Left forelimb (tissue), 1 donor: ENCODE results near the gene TDRD3.

ENCODE experiments used
- DNase-seq: peaks from one replicate; pipeline ENCODE4 v3.0.0-alpha.2; 2018; ENCODE audit warnings: low spot score

The TDRD3 gene

GRCh38 chr13:60577761-60578160 is 180.7 kb downstream of the TDRD3 start:
- DNase-seq, result no peak

DNA sequence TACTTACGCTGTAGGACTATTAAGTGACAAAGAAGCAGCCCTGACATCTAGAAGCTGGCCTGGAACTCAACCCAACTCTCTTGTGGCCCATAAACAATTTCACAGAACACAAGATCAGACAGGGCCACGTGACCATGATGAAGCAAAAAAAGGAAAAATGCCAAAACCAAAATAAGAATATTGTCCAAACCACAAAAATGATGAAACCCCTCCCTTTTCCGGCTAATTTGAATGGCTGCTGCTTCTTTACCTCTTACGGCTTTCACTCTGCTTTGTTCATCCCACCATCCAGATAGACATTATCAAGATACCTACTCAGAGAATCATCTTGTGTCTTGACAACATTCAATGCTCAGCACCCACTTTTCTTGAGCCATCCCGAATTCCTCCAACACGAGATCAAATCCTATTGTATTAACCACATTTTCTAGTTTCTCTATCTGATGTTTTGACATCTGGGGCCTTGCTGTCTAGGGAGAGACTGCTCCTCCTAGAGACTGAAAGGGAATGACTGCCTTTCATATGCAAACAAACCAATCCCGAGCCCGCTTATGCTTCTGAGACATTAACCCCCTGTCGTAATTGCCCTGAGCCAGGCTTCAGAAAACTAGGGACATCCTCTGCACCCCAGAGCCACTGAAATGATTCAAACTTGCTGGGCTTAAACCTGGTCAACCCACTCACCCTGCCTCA is 186.3 kb downstream of the TDRD3 start:
- DNase-seq, result no peak

- DNase-seq, result no peak
These were observed 187.1 kb downstream of the TDRD3 start for GRCh38 chr13:60583911-60584753.

DNA sequence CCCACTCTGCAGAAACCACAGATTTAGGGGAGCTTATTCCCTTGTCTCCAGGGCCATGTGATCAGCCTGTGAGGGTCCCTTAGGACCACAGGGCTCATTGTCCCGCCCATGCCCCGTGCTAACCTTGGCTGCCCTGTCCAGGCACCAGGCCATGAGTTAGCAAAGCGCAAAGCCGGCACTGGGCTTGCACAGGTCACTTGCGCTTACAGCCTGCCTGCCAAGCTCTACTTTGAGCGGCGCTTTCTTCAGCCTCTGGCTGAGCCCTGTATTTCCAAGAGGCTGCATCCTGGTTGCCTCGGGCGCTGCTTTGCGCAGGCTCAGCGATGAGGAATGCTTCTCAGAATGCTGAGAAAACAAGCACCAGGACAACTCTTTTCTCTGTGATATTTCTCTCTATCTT is 188.0 kb downstream of the TDRD3 start:
- no peak for DNase-seq

DNA sequence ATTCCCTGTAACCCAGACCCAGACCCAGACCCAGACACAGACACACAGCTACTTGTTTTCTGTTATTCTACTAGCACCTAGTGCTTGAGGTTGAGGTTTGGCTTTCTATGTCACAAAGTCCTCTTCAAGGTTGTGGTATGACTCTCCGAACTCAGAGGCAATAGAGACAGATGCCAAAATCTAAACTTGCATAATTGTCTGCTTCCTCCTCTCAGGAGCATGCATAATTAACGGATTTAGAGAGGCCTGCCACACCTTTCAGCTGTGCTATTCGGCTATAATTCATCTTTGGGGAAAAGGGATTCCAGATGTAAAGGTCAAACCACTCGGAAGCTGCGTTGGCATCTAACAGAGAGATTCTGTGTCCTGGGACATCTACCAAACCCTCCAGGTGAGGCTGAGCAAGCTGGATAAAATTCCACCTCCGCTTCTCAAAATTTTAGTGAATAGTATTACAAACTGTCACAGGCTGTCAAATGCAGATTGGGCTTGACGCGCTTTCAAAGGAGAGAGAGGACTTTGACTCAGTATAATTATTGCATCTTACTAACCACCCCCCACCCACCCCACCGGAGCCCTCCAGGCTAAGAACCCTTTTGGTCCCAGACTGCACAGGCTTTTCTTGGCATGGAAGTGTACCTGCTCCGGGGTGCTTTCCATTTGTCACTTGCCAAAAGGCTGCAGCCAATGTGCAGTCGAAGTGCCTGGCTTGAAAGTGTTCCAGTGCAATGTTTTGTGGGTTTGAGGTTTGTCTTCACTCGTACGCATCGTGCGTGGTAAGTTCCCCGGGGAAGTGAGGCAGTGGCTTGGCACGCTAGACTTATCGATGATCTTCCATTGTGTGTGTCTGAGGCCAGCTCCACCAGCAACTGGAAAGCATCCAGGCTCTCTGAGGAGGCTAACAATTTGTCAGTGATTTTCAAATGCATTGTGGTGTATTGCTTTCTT is 194.1 kb downstream of the TDRD3 start:
- DNase-seq, result no peak

GRCh38 chr13:60603049-60603448 is 206.0 kb downstream of the TDRD3 start:
- DNase-seq, result no peak

DNA sequence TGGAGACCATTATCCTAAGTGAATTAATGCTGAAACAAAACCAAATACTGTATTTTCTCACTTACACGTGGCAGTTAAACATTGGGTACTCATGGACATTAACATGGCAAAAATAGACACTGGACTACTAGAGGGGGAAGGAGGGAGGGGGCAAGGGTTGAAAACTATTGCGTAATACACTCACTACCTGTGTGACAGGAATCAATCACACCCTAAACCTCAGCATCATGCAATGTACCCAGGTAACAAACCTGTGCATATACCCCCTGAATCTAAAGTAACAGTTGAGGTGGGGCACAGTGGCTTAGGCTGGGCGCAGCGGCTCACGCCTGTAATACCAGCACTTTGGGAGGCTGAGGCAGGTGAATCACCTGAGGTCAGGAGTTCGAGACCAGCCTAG is 207.0 kb downstream of the TDRD3 start:
- DNase-seq, result no peak

DNA sequence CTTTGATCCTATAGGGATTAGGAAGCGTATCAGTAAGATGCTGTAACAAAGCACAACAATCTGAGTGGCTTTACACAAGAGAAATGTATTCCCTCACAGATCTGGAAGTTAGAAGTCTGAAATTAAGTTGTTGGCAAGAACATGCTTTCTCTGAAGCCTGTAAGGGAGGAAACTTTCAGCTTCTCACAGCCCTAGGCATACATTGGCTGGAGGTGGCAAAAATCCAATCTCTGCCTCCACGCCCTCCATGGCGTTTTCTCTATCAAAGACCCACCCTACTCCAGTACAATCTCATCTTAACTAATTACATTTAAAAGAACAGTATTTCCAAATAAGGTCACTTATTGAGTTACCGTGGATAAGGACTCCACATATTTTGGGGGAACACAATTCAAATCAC is 211.9 kb downstream of the TDRD3 start:
- DNase-seq, result no peak

DNA sequence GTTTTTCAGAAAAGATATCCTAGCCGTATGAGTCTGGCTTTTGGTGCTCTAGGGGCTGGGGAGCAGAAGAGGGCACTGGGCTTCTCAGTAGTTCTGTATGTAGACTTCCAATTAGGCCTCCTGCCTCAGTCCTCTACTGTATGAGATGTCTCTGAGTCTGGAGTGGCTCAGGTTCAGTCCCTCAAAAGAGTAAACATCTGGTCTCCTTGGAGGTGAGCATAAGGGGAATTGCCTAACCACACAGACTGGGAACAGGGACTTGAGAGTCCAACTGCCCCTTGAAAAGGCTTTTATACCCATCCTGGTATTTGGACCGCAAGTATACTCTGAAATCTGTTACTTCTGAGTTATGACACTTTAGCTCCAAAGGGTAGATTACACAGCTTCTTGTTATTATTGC is 214.5 kb downstream of the TDRD3 start:
- no peak for DNase-seq

- no peak for DNase-seq
These were observed 215.6 kb downstream of the TDRD3 start for GRCh38 chr13:60612593-60612992.

GRCh38 chr13:60613080-60613479 is 216.1 kb downstream of the TDRD3 start:
- no peak for DNase-seq

DNA sequence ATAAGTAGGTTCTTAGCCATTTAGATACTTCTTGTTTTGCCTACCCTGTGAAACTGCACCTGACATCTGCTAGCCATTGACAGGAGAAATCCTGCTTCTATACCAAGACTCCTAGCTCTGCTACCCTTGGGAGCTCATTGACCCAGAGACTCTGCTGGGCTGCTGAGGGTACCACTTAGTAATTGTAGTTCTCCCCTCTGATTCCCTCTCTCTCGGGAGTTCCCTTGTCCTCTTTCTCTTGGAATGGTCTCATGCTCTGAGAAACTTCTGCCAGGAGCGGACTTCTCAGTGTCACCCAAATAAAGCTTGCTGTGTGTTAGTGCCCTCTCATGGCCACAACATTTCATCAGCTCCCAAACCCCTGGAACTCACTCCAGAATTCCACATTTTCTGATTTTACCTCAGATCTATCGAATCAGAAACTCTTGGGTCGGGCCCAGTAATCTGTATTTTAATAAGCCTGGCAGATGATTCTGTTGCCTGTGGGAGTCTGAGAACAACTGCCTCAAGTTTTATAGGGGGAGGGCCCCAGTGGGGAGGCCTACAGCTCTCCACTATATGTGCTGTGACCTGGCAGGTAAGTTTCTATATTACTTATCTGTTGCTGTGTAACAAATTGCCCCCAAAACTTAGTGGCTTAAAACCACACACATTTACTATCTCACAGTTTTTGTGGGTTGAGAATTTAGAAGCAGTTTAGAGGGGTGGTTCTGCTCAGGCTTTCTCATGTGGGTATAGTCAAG is 221.1 kb downstream of the TDRD3 start:
- no peak for DNase-seq

- DNase-seq, result no peak
These were observed 222.4 kb downstream of the TDRD3 start for GRCh38 chr13:60619461-60619860.

GRCh38 chr13:60620611-60621395 is 223.8 kb downstream of the TDRD3 start:
- no peak for DNase-seq

- no peak for DNase-seq
These were observed 226.1 kb downstream of the TDRD3 start for GRCh38 chr13:60623151-60623550.
